SU-DHL-6 (cell line): ENCODE results near the gene ACSL6.

Source experiments
- H2AFZ ChIP-seq: fragments of 200-600 bp; sonication (generic); 2 replicates; pipeline ENCODE4 v1.6.1; 2014; ENCODE audit warnings: low read depth, mild to moderate bottlenecking, moderate library complexity, mixed read lengths, antibody characterized with exemption, low read length; ENCODE audit not compliant: severe bottlenecking
- H3F3A ChIP-seq: fragments of 200-600 bp; shearing (Covaris generic); 2 replicates; pipeline ENCODE4 v1.6.0; 2016; ENCODE audit warnings: antibody characterized with exemption, mild to moderate bottlenecking; ENCODE audit not compliant: insufficient read depth
- H3K27ac ChIP-seq: fragments of 200-600 bp; sonication (generic); 2 replicates; pipeline ENCODE4 v1.5.1; 2016; ENCODE audit warnings: low read depth, mild to moderate bottlenecking, low read length, moderate library complexity, mixed read lengths
- H3K27me3 ChIP-seq: fragments of 200-600 bp; sonication (generic), shearing (Covaris generic); 2 replicates; pipeline ENCODE4 v1.6.0; 2014; ENCODE audit warnings: mild to moderate bottlenecking, low read length
- H3K36me3 ChIP-seq: fragments of 200-600 bp; sonication (generic); 2 replicates; pipeline ENCODE4 v1.6.1; 2014; ENCODE audit warnings: mild to moderate bottlenecking, low read length, mixed read lengths
- H3K4me2 ChIP-seq: fragments of 300-600, 200-600 bp; shearing (Covaris generic), sonication (generic); 2 replicates; pipeline ENCODE4 v1.6.0; 2014; ENCODE audit warnings: low read length, low read depth, mild to moderate bottlenecking; ENCODE audit not compliant: poor library complexity, severe bottlenecking
- H3K4me3 ChIP-seq: fragments of 200-600 bp; sonication (generic); 2 replicates; pipeline ENCODE4 v1.5.1; 2014; ENCODE audit warnings: antibody characterized with exemption, low read length, mild to moderate bottlenecking, mixed read lengths; ENCODE audit not compliant: insufficient read depth, poor library complexity, severe bottlenecking
- H3K79me2 ChIP-seq: fragments of 200-600 bp; sonication (generic); 2 replicates; pipeline ENCODE4 v1.6.1; 2014; ENCODE audit warnings: mild to moderate bottlenecking, low read length, moderate library complexity; ENCODE audit not compliant: insufficient read depth
- H3K9ac ChIP-seq: fragments of 200-600 bp; sonication (generic); 2 replicates; pipeline ENCODE4 v1.7.0; 2014; ENCODE audit warnings: mild to moderate bottlenecking, low read length
- H3K9me2 ChIP-seq: fragments of 200-600 bp; sonication (generic); replicated peaks from 2 replicates; pipeline ENCODE4 v1.6.1; 2014; ENCODE audit warnings: low read length; ENCODE audit not compliant: insufficient read depth
- H3K9me3 ChIP-seq: fragments of 200-600 bp; sonication (generic); 2 replicates; pipeline ENCODE4 v1.6.1; 2014; ENCODE audit warnings: low read length, mixed read lengths; ENCODE audit not compliant: insufficient read depth
- H4K20me1 ChIP-seq: fragments of 200-600 bp; sonication (generic); 2 replicates; pipeline ENCODE4 v1.6.1; 2014; ENCODE audit warnings: low read depth, mild to moderate bottlenecking, antibody characterized with exemption, low read length, moderate library complexity, mixed read lengths
- CTCF ChIP-seq: fragments of 200-600 bp; sonication (generic); IDR thresholded peaks from one replicate; pipeline ENCODE4 v1.5.1; 2017; ENCODE audit warnings: antibody characterized with exemption, mild to moderate bottlenecking, low read length, moderate library complexity; ENCODE audit not compliant: insufficient read depth, poor library complexity, severe bottlenecking
- EZH2phosphoT487 ChIP-seq: fragments of 200-600 bp; sonication (generic), shearing (Covaris generic); conservative IDR thresholded peaks from 2 replicates; pipeline ENCODE4 v1.6.1; 2018; ENCODE audit warnings: mild to moderate bottlenecking, antibody characterized with exemption, low read length, moderate library complexity, mixed read lengths

The ACSL6 gene

GRCh38 chr5:131945551-131946168 is 65.8 kb downstream of the ACSL6 start, which contains the start of gene MEIKIN:
Gene MEIKIN (minus strand): TSS chr5:131945663. CDS start chr5:131945505, 158 bp downstream.
- Histone ChIP-seq H3K36me3 (no peaks in the 10 kb centered on the region), H3K4me2 (no peak within 1 kb of the TSS), H3K79me2 (no peaks in the 10 kb centered on the region), H2AFZ (no peak within 1 kb of the TSS), H3K9me2 (no peaks in the 10 kb centered on the region), H3K27me3 (no peaks in the 10 kb centered on the region; the same call in 1 of the 2 replicates), H4K20me1 (no peaks in the 10 kb centered on the region), H3K27ac (no peak within 1 kb of the TSS), H3F3A (no peaks in the 10 kb centered on the region), H3K9me3 (no peaks in the 10 kb centered on the region), H3K9ac (no peak within 1 kb of the TSS), H3K4me3 (no peak within 1 kb of the TSS)
- TF ChIP-seq CTCF, result no peak
- TF ChIP-seq EZH2phosphoT487, result no peak

GRCh38 chr5:131944702-131945550 is 66.5 kb downstream of the ACSL6 start:
- Histone ChIP-seq H3K4me2 (no peak overlapping the region), H2AFZ (no peak overlapping the region)

GRCh38 chr5:131943916-131944315 is 67.5 kb downstream of the ACSL6 start:
- Histone ChIP-seq H3K9me2 (no peaks in the 10 kb centered on the region), H3K4me2 (no peak overlapping the region), H3K79me2 (no peaks in the 10 kb centered on the region), H3K9me3 (no peaks in the 10 kb centered on the region), H3K9ac (no peak overlapping the region), H4K20me1 (no peaks in the 10 kb centered on the region), H3K36me3 (no peaks in the 10 kb centered on the region), H2AFZ (no peak overlapping the region), H3K4me3 (no peak overlapping the region), H3K27me3 (no peaks in the 10 kb centered on the region), H3F3A (no peaks in the 10 kb centered on the region), H3K27ac (no peak overlapping the region)
- no peak for TF ChIP-seq EZH2phosphoT487
- TF ChIP-seq CTCF, result no peak

More at GRCh38 chr5:131944702-131945550, 66.5 kb downstream of the ACSL6 start:
- H3F3A ChIP-seq, result no peaks in the 10 kb centered on the region
- H3K79me2 ChIP-seq, result no peaks in the 10 kb centered on the region
- H3K36me3 ChIP-seq, result no peaks in the 10 kb centered on the region
- no peaks in the 10 kb centered on the region for H3K9me3 ChIP-seq
- TF ChIP-seq CTCF (no peak), EZH2phosphoT487 (no peak)
- no peak overlapping the region for H3K9ac ChIP-seq
- H3K9me2 ChIP-seq, result no peaks in the 10 kb centered on the region
- H3K27me3 ChIP-seq, result no peaks in the 10 kb centered on the region
- H4K20me1 ChIP-seq, result no peaks in the 10 kb centered on the region
- H3K27ac ChIP-seq, result no peak overlapping the region
- no peak overlapping the region for H3K4me3 ChIP-seq
